ENCODE results near the gene RNU1-2.

GRCh38 chr1:16918371-16918770 lies 22.6 kb downstream of the RNU1-2 start:
- TF ChIP-seq, protein P1, sequence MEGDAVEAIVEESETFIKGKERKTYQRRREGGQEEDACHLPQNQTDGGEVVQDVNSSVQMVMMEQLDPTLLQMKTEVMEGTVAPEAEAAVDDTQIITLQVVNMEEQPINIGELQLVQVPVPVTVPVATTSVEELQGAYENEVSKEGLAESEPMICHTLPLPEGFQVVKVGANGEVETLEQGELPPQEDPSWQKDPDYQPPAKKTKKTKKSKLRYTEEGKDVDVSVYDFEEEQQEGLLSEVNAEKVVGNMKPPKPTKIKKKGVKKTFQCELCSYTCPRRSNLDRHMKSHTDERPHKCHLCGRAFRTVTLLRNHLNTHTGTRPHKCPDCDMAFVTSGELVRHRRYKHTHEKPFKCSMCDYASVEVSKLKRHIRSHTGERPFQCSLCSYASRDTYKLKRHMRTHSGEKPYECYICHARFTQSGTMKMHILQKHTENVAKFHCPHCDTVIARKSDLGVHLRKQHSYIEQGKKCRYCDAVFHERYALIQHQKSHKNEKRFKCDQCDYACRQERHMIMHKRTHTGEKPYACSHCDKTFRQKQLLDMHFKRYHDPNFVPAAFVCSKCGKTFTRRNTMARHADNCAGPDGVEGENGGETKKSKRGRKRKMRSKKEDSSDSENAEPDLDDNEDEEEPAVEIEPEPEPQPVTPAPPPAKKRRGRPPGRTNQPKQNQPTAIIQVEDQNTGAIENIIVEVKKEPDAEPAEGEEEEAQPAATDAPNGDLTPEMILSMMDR (IDR thresholded peaks at IDR 0.05; ENCODE audit: poor library complexity): no peak
- no peak for TF ChIP-seq EZH2 (IDR thresholded peaks at IDR 0.05; ENCODE audit: borderline replicate concordance)
- TF ChIP-seq EZH2phosphoT487 (IDR thresholded peaks at IDR 0.05; ENCODE audit: low read depth, severe bottlenecking, unreplicated experiment): no peak

Measured in hepatocyte (in vitro differentiated cells).